Spleen (tissue), 11 donors: ENCODE results near the gene CLIC5. TPM values are rescaled to one million over a fixed set of nuclear protein-coding genes. Genes with fewer than 3 reads are reported as not detected.

Experiments used
- DNase-seq: peaks from one replicate; pipeline ENCODE4 v3.0.0-alpha.2; 2020
- H3K27ac ChIP-seq, 8 donors: fragments of 200-600 bp; sonication (generic) in 7 of 8; 1 replicate in 4 of 8; 2 replicates in 4 of 8; pipeline versions ENCODE4 v1.5.0 to v1.8.0; 2016 to 2021; ENCODE audit warnings: inconsistent platforms in 4 of 8, mild to moderate bottlenecking in 4 of 8, moderate library complexity in 1 of 8
- H3K27me3 ChIP-seq, 7 donors: fragments of 200-600 bp; sonication (generic) in 6 of 7; replicated peaks in 1 of 7; 1 replicate in 4 of 7; 2 replicates in 3 of 7; pipeline versions ENCODE4 v1.5.0 to v1.8.0; 2016 to 2021; ENCODE audit warnings: inconsistent platforms in 3 of 7, mild to moderate bottlenecking in 1 of 7
- H3K36me3 ChIP-seq, 6 donors: fragments of 200-600 bp; sonication (generic) in 5 of 6; 1 replicate in 4 of 6; 2 replicates in 2 of 6; pipeline versions ENCODE4 v1.5.0 to v1.8.0; 2016 to 2021; ENCODE audit warnings: inconsistent platforms in 2 of 6
- H3K4me1 ChIP-seq, 6 donors: fragments of 200-600 bp; sonication (generic) in 5 of 6; 1 replicate in 3 of 6; 2 replicates in 3 of 6; pipeline versions ENCODE4 v1.5.0 to v1.8.0; 2016 to 2021; ENCODE audit warnings: inconsistent platforms in 3 of 6
- H3K4me3 ChIP-seq, 8 donors: fragments of 200-600 bp; sonication (generic) in 7 of 8; 1 replicate in 4 of 8; 2 replicates in 4 of 8; pipeline versions ENCODE4 v1.5.0 to v1.8.0; 2016 to 2021; ENCODE audit warnings: inconsistent platforms in 4 of 8, mild to moderate bottlenecking in 4 of 8, moderate library complexity in 2 of 8
- H3K9me3 ChIP-seq, 8 donors: fragments of 200-600 bp; sonication (generic) in 7 of 8; 1 replicate in 4 of 8; 2 replicates in 4 of 8; pipeline versions ENCODE4 v1.5.0 to v1.8.0; 2016 to 2021; ENCODE audit warnings: inconsistent platforms in 4 of 8
- POLR2A ChIP-seq, 3 donors: fragments of 450-650 bp; IDR thresholded peaks; one replicate each; pipeline ENCODE4 v1.5.1; 2017; ENCODE audit warnings: antibody characterized with exemption in 3 of 3, mild to moderate bottlenecking in 1 of 3
- POLR2AphosphoS5 ChIP-seq, 3 donors: sonication (generic); formaldehyde crosslinking; IDR thresholded peaks; one replicate each; pipeline ENCODE4 v1.5.1; 2017; ENCODE audit warnings: antibody characterized with exemption in 3 of 3
- WGBS, 5 donors: extraction: QIAGEN DNeasy Blood & Tissue Kit in 3 of 5; methylation state at CpG; one replicate each; pipeline versions ENCODE4 v1.1.5 to v1.1.7; 2013 to 2018; 5-methylcytosine and 5-hydroxymethylcytosine counted together
- intact Hi-C: fragments of 100-400 bp; cut with DNase I; formaldehyde crosslinking; loops from one replicate; pipeline ENCODE4 v1.15.0; 2023; ENCODE audit warnings: low total_unique reads
- polyA plus RNA-seq, 3 donors: library from polyadenylated mRNA; stranded (reverse); fragments of 200-250 nt; gene quantifications; one replicate each; pipeline ENCODE4 v1.2.1, GENCODE V29; 2013
- total RNA-seq, 7 donors: library from RNA; depleted of rRNA in 3 of 7; stranded (reverse); fragments of >200 nt in 3 of 7; fragmentation: NEBNext Ultra II Directional in 4 of 7; extraction: Animal tissue kit (Norgen Biotek cat#: 25700) in 4 of 7; gene quantifications; one replicate each; pipeline versions ENCODE4 v1.1.0 to v1.2.1, GENCODE V29; 2016 to 2021
- TF ChIP-seq, protein P1 (sequence below), 11 experiments: fragments of 200-600 bp in 7 of 11; fragments of 450-650 bp in 4 of 11; sonication (generic) in 4 of 11; IDR thresholded peaks in 8 of 11; conservative IDR thresholded peaks in 3 of 11; 1 replicate in 7 of 11; 2 replicates in 4 of 11; pipeline versions ENCODE4 v1.4.0 to v1.8.0; 2016 to 2021; ENCODE audit warnings: antibody characterized with exemption in 11 of 11, inconsistent platforms in 4 of 11, mild to moderate bottlenecking in 1 of 11
- donor health status: healthy with polysubstance abuse.
- donor health status: DM: no; HTN: no; CAD: no; lungs with moderate emphysema.
- donor health status: DM: no; HTN: no; CAD: no.
- donor health status: Bipolar disorder and iron deficiency.
- donor health status: healthy.
- donor health status: DM: no; HTN: no; CAD: no.
- donor health status: DM: yes; HTN: yes; CAD: no.

CLIC5 gene
- total and polyA plus RNA-seq, 10 donors: 2.8 to 189 (median 71.2) TPM

DNA sequence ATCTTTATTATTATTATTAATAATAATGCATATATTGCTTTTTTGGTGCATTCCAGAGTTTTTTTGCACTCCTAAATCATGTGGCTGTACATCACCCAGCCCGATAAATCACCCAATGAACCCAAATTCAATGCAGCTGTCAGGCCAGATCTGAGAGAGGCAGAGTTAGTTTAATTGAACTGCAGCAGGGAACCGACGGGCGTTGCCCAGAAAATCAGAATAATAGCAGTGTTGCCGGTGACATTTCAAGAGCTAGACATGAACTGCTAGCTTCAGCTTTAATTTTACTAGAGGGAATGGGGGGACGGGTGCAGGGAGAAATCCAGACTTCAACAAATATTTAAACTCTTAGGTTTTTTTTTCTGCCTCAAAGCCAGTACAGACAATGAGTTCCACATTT is 135.0 kb downstream of the CLIC5 start:
- 71 to 92% (median 78%) methylated on average over 6 of the region's 6 CpGs for WGBS, 5 donors
- Histone ChIP-seq H3K36me3 (no peaks in the 10 kb centered on the region), H3K4me1 (no peaks in the 10 kb centered on the region), H3K4me3 (no peak overlapping the region), H3K27ac (no peak overlapping the region), H3K27me3 (no peaks in the 10 kb centered on the region), H3K9me3 (no peaks in the 10 kb centered on the region)
- TF ChIP-seq, protein P1, sequence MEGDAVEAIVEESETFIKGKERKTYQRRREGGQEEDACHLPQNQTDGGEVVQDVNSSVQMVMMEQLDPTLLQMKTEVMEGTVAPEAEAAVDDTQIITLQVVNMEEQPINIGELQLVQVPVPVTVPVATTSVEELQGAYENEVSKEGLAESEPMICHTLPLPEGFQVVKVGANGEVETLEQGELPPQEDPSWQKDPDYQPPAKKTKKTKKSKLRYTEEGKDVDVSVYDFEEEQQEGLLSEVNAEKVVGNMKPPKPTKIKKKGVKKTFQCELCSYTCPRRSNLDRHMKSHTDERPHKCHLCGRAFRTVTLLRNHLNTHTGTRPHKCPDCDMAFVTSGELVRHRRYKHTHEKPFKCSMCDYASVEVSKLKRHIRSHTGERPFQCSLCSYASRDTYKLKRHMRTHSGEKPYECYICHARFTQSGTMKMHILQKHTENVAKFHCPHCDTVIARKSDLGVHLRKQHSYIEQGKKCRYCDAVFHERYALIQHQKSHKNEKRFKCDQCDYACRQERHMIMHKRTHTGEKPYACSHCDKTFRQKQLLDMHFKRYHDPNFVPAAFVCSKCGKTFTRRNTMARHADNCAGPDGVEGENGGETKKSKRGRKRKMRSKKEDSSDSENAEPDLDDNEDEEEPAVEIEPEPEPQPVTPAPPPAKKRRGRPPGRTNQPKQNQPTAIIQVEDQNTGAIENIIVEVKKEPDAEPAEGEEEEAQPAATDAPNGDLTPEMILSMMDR (IDR thresholded peaks at IDR 0.05 in 8 of 11, conservative IDR thresholded peaks at IDR 0.05 in 3 of 11): no peak
- TF ChIP-seq POLR2AphosphoS5 (IDR thresholded peaks at IDR 0.05) (no peak), POLR2A (IDR thresholded peaks at IDR 0.05) (no peak)
- intact Hi-C loops: no loop called here
- DNase-seq: no peak

DNA sequence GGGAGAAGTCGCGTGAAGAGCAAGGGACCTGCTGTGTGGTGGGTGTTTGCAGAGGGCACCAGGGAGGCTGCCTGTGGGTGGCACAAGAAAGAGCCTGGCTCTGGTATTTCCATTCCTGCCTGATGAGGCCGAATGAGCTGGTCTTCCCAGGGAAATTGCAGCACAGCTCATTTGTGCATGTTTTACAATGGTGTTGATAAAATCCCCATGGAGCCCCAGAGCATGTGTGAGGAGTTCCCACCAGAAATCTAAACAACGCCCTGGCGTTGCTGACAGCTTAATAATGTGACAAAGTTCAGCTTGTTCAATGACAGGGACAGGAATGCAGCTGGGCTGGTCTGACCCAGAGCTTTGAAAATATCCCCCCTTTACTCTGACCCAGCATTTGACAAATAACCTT is 135.5 kb downstream of the CLIC5 start:
- Histone ChIP-seq H3K4me3 (no peak overlapping the region), H3K9me3 (no peaks in the 10 kb centered on the region), H3K36me3 (no peaks in the 10 kb centered on the region), H3K27ac (no peak overlapping the region), H3K4me1 (no peaks in the 10 kb centered on the region), H3K27me3 (no peaks in the 10 kb centered on the region)
- 58 to 83% (median 71%) methylated on average over 5 of the region's 5 CpGs for WGBS, 5 donors
- TF ChIP-seq POLR2A (IDR thresholded peaks at IDR 0.05): no peak
- no peak for TF ChIP-seq POLR2AphosphoS5 (IDR thresholded peaks at IDR 0.05)
- TF ChIP-seq, protein P1 (IDR thresholded peaks at IDR 0.05 in 8 of 11, conservative IDR thresholded peaks at IDR 0.05 in 3 of 11): no peak
- intact Hi-C loops: no loop called here
- DNase-seq: no peak

DNA sequence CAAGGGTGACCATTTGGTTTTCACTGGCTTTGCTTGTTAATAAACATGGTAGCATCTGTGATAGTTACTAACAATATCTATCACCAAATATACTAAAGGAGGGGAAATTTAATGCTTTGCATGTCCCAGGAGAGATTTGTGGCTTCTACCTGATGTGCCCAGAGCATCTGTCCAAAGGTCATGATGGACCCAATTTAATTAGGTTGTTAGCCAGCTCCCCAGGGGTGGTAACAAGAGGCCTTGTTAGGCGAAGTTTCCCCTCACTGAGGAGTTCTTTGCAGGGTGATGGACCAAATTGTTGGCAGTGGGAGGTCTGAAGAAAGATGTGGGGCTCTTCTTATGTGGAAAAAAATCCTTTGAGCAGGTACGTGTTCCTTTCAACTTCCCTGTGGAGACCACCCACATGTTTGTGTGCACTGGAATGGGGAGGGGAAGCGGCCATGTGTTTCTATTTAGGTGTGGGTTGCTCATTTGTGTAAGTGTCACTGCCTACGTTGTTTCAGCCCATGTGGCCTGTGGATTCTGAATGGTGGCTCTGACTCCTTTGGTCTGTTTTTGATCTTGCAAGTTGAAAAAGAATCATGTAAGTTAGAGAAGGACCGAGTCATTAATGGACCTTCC is 137.6 kb downstream of the CLIC5 start:
- whole genome bisulfite sequencing, 5 donors: 75 to 91% (median 80%) methylated on average over 5 of the region's 5 CpGs
- H3K36me3 ChIP-seq: no peaks in the 10 kb centered on the region
- no peak overlapping the region for H3K27ac ChIP-seq
- H3K4me1 ChIP-seq: no peaks in the 10 kb centered on the region
- no peaks in the 10 kb centered on the region for H3K27me3 ChIP-seq
- H3K9me3 ChIP-seq: no peaks in the 10 kb centered on the region
- H3K4me3 ChIP-seq: no peak overlapping the region
- no peak for DNase-seq
- TF ChIP-seq, protein P1 (IDR thresholded peaks at IDR 0.05 in 8 of 11, conservative IDR thresholded peaks at IDR 0.05 in 3 of 11): no peak
- no peak for TF ChIP-seq POLR2AphosphoS5 (IDR thresholded peaks at IDR 0.05)
- TF ChIP-seq POLR2A (IDR thresholded peaks at IDR 0.05): no peak
- intact Hi-C loops: no loop called here

DNA sequence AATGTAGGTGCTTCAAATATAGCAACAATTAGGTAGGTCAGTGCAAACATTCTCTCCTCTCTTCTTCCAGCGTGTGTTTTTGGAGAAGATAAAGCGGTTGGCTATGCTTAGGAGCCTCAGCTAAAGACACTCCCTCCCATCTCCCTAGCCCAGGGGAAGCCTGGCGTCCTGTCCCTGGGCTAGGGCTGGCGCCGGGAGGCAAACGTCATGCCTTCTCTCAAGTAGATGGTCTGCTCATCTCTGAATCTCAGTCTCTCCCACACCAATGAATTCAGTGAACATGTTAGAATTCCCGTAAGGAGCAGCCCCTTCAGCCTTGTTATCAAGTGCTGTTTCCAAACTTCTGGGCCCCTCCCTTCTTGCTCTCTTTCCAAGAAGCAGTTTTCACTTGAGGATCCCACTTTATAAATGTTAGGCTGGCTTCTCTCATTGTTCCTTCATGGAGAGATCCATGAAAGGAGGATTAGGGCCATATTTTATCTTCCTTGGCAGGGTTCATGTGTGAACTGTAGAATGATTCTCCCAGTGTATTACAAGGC is 142.8 kb downstream of the CLIC5 start:
- peaks cover 0 to 8% (median 0%) of the 10 kb centered on the region in 7 donors for H3K27me3 ChIP-seq
- WGBS, 5 donors: 72 to 83% (median 82%) methylated on average over 7 of the region's 7 CpGs
- H3K4me1 ChIP-seq: no peaks in the 10 kb centered on the region
- intact Hi-C loops: no loop called here
- no peaks in the 10 kb centered on the region for H3K36me3 ChIP-seq
- TF ChIP-seq POLR2A (IDR thresholded peaks at IDR 0.05): no peak
- TF ChIP-seq POLR2AphosphoS5 (IDR thresholded peaks at IDR 0.05): no peak
- TF ChIP-seq, protein P1 (IDR thresholded peaks at IDR 0.05 in 8 of 11, conservative IDR thresholded peaks at IDR 0.05 in 3 of 11): no peak
- no peak for DNase-seq
- no peaks in the 10 kb centered on the region for H3K9me3 ChIP-seq
- H3K4me3 ChIP-seq: no peak overlapping the region
- no peak overlapping the region for H3K27ac ChIP-seq
